Stomach smooth muscle (tissue), 2 donors: ENCODE results near the gene PRKAR1B.
"Not testable (repeated sequence)": the region's sequence is repeated elsewhere in the genome, so short reads cannot be mapped to it uniquely, and the experiment has no call there.

Experiments used
- H3K27ac ChIP-seq: one replicate; pipeline ENCODE4 v1.7.0; 2013; ENCODE audit warnings: mild to moderate bottlenecking, low read length, inconsistent platforms
- H3K27me3 ChIP-seq, 2 donors: one replicate each; pipeline ENCODE4 v1.7.0; 2013; ENCODE audit warnings: low read length in 2 of 2; ENCODE audit not compliant: insufficient read depth in 2 of 2, control insufficient read depth in 1 of 2
- H3K36me3 ChIP-seq, 2 donors: one replicate each; pipeline ENCODE4 v1.7.0; 2013; ENCODE audit warnings: low read length in 2 of 2; ENCODE audit not compliant: control insufficient read depth in 2 of 2, insufficient read depth in 2 of 2
- H3K4me1 ChIP-seq: one replicate; pipeline ENCODE4 v1.7.0; 2013; ENCODE audit warnings: low read length; ENCODE audit not compliant: control insufficient read depth, insufficient read depth
- H3K4me3 ChIP-seq, 2 donors: one replicate each; pipeline ENCODE4 v1.7.0; 2013; ENCODE audit warnings: low read length in 2 of 2
- H3K9ac ChIP-seq, 2 donors: one replicate each; pipeline ENCODE4 v1.7.0; 2013; ENCODE audit warnings: low read length in 2 of 2, mild to moderate bottlenecking in 1 of 2
- H3K9me3 ChIP-seq, 2 donors: one replicate each; pipeline ENCODE4 v1.7.0; 2013; ENCODE audit warnings: low read length in 2 of 2; ENCODE audit not compliant: control insufficient read depth in 2 of 2
- donor health status: healthy.
- donor health status: Pancreatic carcinoma.

PRKAR1B gene

GRCh38 chr7:666454-667292 lies 60.4 kb downstream of the PRKAR1B start:
- Histone ChIP-seq H3K4me3 (no peak overlapping the region), H3K9me3 (no peaks in the 10 kb centered on the region), H3K4me1 (peaks cover 49% of the 10 kb centered on the region), H3K27ac (peak overlapping the region; percentile 82), H3K36me3 (no peaks in the 10 kb centered on the region), H3K27me3 (no peaks in the 10 kb centered on the region), H3K9ac (no peak overlapping the region)

GRCh38 chr7:665736-666453 lies 61.2 kb downstream of the PRKAR1B start:
- Histone ChIP-seq H3K36me3 (no peaks in the 10 kb centered on the region), H3K9ac (peak overlapping the region; percentile 41 to 58), H3K27ac (peak overlapping the region; percentile 82), H3K4me1 (peaks cover 49% of the 10 kb centered on the region), H3K4me3 (peak overlapping the region; percentile 7 to 30), H3K9me3 (no peaks in the 10 kb centered on the region), H3K27me3 (no peaks in the 10 kb centered on the region)

GRCh38 chr7:664997-665735 lies 61.9 kb downstream of the PRKAR1B start:
- Histone ChIP-seq H3K4me1 (peaks cover 49% of the 10 kb centered on the region), H3K4me3 (peak overlapping the region; percentile 7 to 30), H3K9me3 (no peaks in the 10 kb centered on the region), H3K27ac (peak overlapping the region; percentile 82), H3K36me3 (no peaks in the 10 kb centered on the region), H3K9ac (peak overlapping the region; percentile 41 to 58), H3K27me3 (no peaks in the 10 kb centered on the region)

GRCh38 chr7:664402-664775 lies 62.7 kb downstream of the PRKAR1B start:
- peak overlapping the region; percentile 82 for H3K27ac ChIP-seq
- H3K4me1 ChIP-seq: peaks cover 50% of the 10 kb centered on the region
- H3K9me3 ChIP-seq: no peaks in the 10 kb centered on the region
- H3K27me3 ChIP-seq: no peaks in the 10 kb centered on the region
- no peaks in the 10 kb centered on the region for H3K36me3 ChIP-seq
- peak overlapping the region in 1 of 2 donors; percentile 40 for H3K4me3 ChIP-seq
- no peak overlapping the region for H3K9ac ChIP-seq

- Histone ChIP-seq H3K27ac (no peak overlapping the region), H3K4me1 (peaks cover 46% of the 10 kb centered on the region)
Observed at GRCh38 chr7:662576-662975, 64.5 kb downstream of the PRKAR1B start.

GRCh38 chr7:659996-660395 lies 67.1 kb downstream of the PRKAR1B start:
- Histone ChIP-seq H3K4me3 (no peak overlapping the region), H3K27ac (no peak overlapping the region), H3K4me1 (peaks cover 31% of the 10 kb centered on the region), H3K9ac (no peak overlapping the region), H3K9me3 (no peaks in the 10 kb centered on the region), H3K36me3 (no peaks in the 10 kb centered on the region), H3K27me3 (no peaks in the 10 kb centered on the region)

More at GRCh38 chr7:662576-662975, 64.5 kb downstream of the PRKAR1B start:
- no peak overlapping the region for H3K9ac ChIP-seq
- no peaks in the 10 kb centered on the region for H3K36me3 ChIP-seq
- H3K4me3 ChIP-seq: no peak overlapping the region
- no peaks in the 10 kb centered on the region for H3K27me3 ChIP-seq
- H3K9me3 ChIP-seq: no peaks in the 10 kb centered on the region

GRCh38 chr7:659306-659847 lies 67.7 kb downstream of the PRKAR1B start:
- Histone ChIP-seq H3K4me3 (no peak overlapping the region), H3K27me3 (no peaks in the 10 kb centered on the region), H3K9me3 (no peaks in the 10 kb centered on the region), H3K27ac (no peak overlapping the region), H3K9ac (no peak overlapping the region), H3K36me3 (no peaks in the 10 kb centered on the region), H3K4me1 (peaks cover 25% of the 10 kb centered on the region)

- Histone ChIP-seq H3K4me3 (peak overlapping the region; percentile 22 to 44), H3K27ac (peak overlapping the region; percentile 58), H3K9ac (peak overlapping the region in 1 of 2 donors; percentile 5), H3K27me3 (no peaks in the 10 kb centered on the region), H3K36me3 (no peaks in the 10 kb centered on the region), H3K4me1 (peaks cover 14% of the 10 kb centered on the region), H3K9me3 (no peaks in the 10 kb centered on the region)
Observed at GRCh38 chr7:657565-658119, 69.4 kb downstream of the PRKAR1B start.

GRCh38 chr7:657010-657409 lies 70.1 kb downstream of the PRKAR1B start:
- not testable (repeated sequence) for H3K4me3 ChIP-seq, H3K9ac ChIP-seq, H3K27me3 ChIP-seq, H3K36me3 ChIP-seq, H3K9me3 ChIP-seq
- Histone ChIP-seq H3K27ac (peak overlapping the region; percentile 58), H3K4me1 (peaks cover 14% of the 10 kb centered on the region)

GRCh38 chr7:655758-656157 lies 71.3 kb downstream of the PRKAR1B start:
- Histone ChIP-seq H3K9ac (no peak overlapping the region), H3K27ac (no peak overlapping the region), H3K4me1 (peaks cover 14% of the 10 kb centered on the region), H3K27me3 (no peaks in the 10 kb centered on the region), H3K4me3 (no peak overlapping the region), H3K9me3 (no peaks in the 10 kb centered on the region), H3K36me3 (no peaks in the 10 kb centered on the region)
